GM18526 (cell line): ENCODE data around the gene ARMC9.

Source experiments
- POLR2A ChIP-seq: IDR thresholded peaks from 3 replicates; pipeline ENCODE4 v1.6.1; 2011; ENCODE audit not compliant: insufficient read length; ENCODE audit errors: extremely low read depth

Gene ARMC9

DNA sequence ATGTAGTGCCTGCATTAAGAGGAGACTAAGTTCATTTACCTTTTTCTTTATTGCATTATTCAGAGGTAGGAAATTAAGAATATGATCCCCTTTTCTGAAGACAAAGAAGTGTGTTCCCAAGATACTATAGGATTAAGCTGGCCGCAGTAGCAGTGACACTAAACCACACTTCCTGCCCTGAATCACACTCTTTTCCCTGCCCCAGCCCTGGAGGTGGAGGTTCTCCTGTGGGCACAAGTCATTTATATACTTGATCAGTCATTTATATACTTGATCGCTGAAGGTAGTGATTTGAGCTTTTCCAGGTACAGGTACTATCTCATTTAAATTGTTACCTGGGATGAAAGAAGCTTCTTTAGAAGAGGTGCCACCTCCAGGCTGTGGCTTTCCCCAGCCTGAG is 78.6 kb downstream of the ARMC9 start:
- no peak for TF ChIP-seq POLR2A

DNA sequence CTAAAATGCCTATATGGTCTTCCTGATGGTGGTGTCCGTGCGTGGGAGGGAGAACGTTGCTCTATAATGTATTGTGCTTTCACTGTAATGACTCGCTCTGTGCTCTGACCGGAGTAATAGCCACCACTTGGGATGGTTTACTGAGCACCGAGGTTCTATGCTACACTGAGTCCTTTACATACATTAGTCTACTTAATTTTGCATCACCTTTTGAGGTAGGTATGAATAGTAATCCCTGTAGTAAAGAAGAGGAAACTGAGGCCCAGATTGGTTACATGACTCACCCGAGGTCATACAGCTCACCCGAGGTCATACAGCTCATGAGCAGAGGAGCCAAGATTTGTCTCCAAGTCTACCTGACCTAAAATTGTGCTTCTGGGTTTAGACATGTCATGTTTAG is 79.5 kb downstream of the ARMC9 start:
- no peak for TF ChIP-seq POLR2A

DNA sequence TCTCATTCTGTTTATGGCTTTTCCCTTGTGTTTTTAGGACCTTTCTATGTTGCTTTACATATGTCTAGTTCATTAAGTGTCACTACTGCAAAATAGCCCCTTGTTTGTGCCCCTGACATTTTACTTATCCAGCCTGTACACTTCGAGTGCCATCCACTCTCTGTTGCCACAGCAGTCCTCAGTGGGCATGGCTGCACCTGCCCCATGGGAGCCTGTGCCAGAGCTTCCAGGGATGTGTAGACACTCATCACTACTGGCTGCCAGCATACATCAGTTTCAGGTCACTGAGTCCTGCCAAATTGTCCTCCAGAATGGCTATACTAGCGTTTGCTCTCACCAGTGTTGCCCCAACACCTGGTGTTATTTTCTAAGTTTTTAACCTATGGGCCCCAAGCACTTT is 80.4 kb downstream of the ARMC9 start:
- no peak for TF ChIP-seq POLR2A

DNA sequence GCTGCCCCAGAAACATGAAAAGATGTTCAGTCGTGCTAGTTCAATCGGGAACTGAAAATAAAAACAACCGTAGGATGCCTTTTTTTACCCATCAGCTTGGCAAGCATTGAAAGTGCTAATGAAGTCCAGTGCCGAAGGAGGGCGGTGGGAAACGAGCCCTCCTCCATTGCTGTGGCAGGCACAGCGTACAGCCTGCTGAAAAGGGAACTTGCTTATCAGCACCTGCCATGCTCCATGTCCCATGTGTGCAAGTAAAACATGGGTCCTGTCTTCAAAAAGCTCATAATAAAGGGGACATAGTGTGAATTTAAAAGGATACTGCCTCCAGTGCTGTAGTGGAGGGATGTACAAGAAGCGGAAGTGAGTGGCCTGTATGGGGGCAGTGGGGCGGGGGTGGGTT is 82.4 kb downstream of the ARMC9 start:
- no peak for TF ChIP-seq POLR2A

DNA sequence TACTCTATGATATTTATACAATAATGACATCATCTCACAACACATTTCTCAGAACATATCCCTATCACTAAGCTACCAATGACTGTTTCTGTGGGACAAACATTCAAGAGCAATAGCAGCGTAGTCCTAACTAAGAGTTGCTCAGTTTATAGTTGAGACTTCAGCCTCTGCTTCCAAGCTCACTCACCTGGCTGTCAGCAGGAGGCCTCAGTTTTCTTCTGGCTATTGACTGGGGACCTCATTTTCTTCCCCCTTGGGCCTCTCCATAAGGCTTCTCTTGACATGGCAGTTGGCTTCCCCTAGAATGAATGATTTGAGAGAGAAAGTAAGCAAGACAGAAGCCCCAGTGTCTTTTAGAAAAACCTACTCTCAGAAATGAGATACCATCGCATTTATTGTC is 85.9 kb downstream of the ARMC9 start:
- no peak for TF ChIP-seq POLR2A

DNA sequence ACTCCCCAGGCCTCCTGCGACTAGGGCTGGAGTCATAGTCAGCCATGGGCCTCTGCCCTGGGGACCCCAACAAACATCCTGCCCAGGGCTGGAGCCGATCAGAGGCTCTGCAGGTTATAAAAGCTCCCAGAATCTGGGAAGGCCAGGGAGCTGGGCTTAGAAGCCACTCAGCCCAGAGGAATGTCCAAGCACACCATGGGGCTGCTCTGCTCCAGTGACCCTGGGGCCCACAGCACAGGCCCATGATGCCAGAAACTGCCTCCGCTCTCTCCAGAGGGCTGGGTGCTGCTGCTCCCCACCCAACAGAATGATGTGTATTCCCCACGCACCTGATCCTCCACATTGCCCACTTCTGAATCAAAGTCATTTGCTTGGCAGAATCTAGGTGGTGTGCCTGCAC is 88.5 kb downstream of the ARMC9 start:
- TF ChIP-seq POLR2A: no peak

DNA sequence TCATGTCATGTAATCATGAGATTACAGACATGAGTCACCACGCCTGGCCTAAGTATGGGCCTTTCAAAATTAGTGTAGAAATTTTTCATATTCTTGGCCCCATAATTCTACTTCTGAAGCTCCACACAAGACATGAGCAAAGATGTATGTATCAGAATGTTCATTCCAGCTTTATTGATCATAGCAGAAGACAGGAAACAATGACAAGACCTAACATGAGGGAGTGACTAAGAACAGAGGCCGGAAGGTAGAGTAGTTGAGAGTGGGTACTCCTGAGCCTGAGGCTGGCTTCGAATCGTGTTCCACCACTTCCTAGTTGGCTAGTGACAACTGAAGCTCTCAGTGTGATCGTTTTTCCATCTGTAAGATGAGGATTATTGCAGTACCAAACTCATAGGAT is 89.3 kb downstream of the ARMC9 start:
- TF ChIP-seq POLR2A: no peak

DNA sequence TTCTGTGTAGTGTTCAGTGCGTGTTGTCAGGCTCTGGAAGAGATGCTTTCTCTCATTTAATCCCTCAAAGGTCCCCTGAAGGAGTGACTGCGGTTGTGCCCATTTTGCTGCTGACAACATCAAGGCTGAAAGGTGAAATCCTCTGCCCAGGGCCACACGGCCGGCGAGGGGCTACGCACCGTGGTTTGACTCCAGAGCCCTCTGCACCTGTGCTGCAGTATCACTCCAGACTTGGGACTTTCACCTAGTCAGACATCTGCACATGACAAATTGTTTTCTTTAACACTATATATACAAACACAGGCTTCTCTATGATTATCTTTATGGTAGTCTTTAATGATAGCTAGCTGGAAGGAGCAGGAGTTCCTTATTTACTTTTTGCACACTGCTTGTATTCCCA is 90.2 kb downstream of the ARMC9 start:
- TF ChIP-seq POLR2A: no peak

DNA sequence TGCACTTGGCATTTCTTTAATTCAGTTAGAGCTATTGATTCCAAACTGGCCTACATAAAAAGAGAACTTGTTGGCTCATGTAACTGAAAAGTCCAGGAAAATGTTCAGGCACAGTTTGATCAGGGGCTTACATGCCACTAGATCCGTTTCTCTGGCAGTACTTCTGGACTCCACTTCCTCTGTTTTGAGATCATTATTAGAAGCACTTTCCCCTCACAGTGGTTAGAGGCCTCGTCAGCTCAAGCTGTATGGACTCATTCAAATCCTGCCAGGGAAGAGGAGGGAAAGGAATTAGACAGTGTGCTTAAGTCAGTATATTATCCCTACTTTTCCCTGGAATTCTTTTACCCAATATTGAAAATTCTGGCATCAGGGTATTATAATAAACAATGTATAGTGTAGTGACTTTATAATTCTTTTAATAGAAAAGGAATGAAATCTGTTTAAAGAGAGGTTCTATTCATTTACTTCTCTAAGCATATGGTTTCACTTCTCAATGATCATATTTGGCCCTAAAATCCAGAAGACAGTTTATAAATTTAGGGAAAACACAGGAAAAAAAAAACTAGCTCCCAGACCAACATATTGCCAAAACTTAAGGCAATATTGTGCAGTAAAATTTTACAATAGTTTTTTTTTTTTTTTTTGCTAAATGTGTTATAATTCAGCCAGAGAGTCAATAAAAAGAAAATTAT is 92.0 kb downstream of the ARMC9 start:
- TF ChIP-seq POLR2A: no peak

DNA sequence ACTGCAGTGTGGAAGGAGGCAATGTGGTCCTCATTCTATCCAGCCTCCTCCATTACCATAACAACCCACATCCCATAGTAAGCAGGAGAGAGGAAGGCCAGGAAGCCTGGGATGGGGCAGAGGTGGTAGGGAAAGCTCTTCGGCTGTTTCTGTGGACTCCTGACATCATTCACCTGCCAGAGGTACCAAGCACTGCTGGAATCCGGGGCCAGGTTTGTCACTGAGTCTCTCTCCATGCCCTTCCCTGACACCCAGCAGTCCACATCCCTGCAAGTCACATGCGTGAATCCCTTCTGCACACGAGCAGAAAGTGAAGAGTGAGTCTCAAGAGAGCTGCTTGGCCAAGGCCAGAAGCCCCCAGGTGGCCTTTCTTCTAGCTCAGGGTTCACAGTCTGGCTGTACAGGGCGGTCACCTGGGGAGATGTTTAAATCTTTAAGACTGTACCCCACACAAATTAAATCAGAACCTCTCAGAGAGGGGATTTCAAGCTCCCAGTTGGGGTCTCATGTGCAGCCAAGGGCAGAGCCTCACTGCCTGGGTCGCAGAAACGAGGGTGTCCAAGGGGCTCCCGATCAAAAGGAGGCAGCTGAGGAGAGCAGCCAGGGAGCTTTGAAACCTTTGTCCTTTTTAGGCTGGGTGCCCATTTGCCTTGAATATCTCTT is 94.2 kb downstream of the ARMC9 start:
- TF ChIP-seq POLR2A: no peak

DNA sequence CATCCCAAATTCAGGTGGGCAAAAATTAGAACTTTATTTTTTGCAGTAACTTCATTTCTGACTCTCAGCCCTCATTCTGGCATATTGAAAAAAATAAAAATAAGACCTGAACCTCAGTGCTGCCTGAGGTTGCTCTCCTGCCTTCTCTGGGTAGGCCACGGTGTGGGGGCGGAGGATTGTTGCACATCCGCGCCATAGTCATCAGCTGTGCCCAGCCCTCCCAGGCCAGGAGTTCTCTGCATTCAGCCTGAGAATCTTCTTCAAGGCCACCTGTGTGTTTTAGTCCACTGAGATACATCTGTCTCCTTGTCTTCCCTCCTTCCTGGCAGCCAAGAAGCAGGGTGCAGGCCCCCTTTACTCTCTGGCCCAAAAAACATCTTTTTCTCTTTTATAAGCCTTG is 94.7 kb downstream of the ARMC9 start:
- no peak for TF ChIP-seq POLR2A

DNA sequence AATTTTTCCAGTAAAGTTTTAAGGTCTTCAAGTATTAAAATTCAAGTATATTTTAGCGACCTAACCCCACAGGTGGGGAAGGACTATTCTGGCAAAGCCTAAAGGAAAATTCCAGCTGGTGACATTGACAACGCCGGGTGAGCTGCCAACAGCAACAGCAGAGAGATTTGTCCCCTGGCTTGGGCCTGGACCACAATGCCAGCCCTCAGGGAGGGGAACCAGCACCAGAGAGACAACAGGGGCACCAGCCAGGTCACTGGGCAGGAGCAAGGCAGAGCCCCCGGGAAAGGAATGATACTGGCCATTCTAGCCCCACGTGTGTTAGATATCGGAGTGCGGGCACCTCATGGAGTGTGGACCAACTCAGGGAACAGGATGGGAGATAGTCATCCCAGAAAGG is 95.7 kb downstream of the ARMC9 start:
- TF ChIP-seq POLR2A: no peak

DNA sequence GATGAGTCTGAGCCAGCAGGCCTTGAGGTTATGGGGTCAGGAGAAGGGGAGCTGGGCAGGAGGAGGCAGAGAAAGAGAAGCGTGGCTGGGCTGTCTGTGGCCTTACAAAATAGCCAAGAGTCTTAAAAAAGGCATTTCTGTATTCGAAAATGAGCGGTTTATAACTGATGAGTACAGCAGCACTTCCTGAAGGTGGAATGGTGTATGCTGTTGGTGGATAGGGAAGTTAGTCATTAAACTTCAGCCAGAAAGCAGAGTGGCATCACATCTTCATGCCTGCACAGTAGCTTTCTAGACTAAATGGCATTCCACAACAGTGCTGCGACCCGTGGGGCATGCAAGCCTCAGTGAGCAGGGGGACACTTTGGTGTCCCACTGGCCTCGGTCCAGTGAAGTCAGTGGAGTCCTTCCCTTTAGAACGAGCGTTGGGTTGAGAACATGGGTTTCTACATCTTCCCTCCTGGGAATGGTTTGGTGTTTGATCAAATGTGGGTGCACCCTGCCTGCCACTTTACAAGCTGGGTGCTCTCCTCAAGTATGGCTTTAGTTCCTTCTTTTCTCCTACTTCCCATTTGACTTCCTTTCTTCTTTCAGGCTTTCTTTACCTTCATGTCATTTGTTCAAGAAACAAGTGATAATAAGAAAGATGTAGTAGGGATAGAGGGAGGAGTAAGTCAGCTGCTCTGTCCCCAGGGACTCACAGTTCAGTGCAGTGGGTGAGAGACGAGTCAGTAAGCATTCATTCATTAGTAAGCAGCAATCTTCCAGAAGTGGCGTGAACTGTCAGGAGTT is 96.3 kb downstream of the ARMC9 start:
- TF ChIP-seq POLR2A: no peak

DNA sequence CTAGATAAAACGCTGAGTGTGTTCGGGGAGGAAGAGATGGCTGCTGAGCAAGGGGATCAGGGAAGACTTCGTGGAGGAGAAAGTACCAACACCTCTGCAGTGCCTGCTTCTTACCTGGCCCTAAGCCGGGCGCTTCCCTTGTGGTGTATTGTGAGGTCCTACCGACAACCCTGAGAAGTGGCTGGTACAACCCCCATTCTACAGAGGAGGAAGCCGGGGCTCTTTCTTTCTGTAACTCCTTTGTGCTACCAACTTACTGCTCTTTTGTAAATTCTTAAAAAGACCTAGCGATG is 96.9 kb downstream of the ARMC9 start:
- TF ChIP-seq POLR2A: no peak

DNA sequence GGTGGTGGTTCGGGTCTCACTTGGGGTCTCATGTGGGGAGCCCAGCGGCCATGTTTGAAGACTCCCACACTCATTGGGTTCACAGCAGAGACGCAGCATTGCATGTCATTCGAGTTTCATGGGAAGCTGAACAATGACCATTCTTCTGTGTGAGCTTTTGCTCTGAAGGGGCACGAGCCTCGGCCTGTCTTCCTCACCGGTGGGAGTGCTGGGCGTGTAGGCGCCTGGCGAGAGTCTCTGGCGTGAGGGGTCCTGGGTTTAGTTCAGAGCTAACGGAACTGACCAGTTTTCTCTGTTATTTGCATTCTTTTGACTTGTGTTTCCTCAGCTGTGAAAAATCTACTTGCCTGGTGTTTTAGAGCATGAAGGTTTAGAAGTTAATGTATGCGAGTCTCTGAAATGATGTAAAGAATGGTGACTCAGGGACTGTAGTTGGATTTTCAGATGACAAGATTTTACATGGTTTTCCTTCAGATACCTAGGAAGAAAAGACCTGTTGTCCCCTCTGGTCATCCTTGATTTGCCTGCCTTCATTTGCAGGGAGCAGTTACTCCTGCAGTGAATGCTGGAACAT is 98.1 kb downstream of the ARMC9 start:
- TF ChIP-seq POLR2A: no peak
